NCI-H345 treated with DMSO at 0.1 percent for 48 hours (cell line): Measurements from ENCODE around the gene KBTBD4.
"Not testable (repeated sequence)": the region's sequence is repeated elsewhere in the genome, so short reads cannot be mapped to it uniquely, and the experiment has no call there.

Source experiments
- DNase-seq: peaks from one replicate; lab custom pipeline; 2025; ENCODE audit not compliant: unreplicated experiment; lab: John Stamatoyannopoulos, UW

Gene KBTBD4

GRCh38 chr11:47527186-47527585, 51.6 kb downstream of the KBTBD4 start:
- DNase-seq: no peak

DNA sequence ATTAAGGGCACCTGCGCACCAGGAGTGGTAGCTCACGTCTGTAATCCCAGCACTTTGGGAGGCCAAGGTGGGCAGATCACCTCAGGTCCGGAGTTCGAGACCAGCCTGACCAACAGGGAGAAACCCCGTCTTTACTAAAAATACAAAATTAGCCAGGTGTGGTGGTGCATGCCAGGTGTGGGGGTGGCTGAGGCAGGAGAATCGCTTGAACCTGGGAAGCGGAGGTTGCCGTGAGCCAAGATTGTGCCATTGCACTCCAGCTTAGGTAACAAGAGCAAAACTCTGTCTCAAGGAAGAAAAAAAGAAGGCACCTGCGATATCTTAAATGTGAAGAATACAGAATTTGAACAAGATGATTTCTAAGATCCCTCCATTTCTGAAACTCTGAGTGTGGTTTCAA, 52.7 kb downstream of the KBTBD4 start:
- not testable (repeated sequence) for DNase-seq

DNA sequence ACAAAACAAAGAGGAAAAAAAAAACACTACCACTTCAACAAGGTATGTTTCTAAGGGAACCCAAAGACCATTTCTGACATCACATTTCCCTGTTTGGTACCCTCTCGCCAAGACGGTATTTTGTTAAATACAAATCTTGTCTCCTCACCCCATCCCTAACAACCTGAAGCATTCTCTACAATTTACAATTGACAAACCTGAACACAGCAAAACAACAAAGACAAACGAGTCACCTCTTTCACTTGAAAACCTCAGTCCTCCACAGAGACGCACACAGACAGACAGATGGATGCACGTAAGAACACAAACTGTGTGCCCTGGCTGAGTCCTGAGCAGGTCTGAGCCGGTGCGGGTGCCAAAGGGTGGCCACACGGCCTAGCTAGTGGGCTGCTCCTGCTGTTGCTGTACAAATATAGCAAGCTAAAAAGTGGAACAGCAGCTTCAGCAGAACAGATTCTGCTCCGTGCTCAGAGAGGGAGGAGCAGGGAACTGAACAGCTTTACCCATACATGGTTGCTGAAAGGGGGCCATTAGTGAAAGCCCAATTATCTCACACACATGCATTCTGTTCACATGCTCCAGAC, 54.4 kb downstream of the KBTBD4 start:
- DNase-seq: no peak

GRCh38 chr11:47523490-47524225, 55.1 kb downstream of the KBTBD4 start:
- DNase-seq: no peak
